ENCODE results near the gene YOD1.

YOD1 gene

DNA sequence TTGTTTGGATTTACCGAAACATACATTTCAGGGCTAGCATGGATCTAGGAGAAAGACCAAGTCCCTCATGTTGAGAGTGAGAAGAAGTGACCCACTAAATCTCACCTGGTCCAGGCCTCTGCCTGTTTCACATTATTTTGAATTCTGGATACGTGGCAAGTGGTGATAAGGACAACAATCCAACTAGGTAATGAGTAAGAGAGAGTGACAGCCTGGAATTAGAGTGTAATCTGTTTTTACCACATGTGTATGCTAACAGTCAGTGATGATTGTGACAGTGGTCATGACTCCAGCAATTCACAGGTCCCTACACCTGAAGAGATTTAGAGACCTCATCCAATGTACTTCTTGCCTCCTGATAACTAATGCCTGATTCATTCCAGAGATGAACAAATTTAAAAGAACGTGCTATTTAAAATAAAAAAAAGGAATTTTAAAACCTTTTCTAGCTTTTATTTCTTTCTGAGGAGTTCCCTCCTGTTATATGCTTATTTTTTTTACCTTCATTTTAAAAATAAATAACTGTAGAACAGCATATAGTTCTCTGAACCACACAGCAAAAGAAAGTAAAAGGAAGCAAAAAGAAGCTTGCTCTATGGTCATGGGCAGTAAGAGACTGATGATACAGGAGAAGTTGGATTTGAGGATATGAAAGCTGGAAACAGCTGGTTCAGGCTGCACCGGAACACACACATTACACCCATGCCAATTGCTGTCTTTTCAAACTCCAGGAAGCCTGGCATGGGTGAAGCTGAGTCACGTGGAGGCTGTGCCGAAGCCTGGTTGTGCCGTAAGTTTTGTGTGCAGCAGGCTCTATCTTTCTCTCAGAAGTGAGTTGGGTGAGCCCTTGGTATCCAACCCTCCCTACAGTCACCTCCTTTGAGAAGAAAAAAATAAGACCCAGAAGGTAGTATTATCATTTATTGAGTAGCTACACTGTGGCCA lies 33.1 kb downstream of the YOD1 start:
- H3K27me3 ChIP-seq (ENCODE audit: insufficient read depth, low read length): no peaks in the 10 kb centered on the region
- H2AFZ ChIP-seq (ENCODE audit: low read length): no peak overlapping the region
- H3K4me2 ChIP-seq (ENCODE audit: low read length): no peak overlapping the region
- H3K9ac ChIP-seq (ENCODE audit: low read length): no peak overlapping the region
- H3K27ac ChIP-seq (ENCODE audit: low read depth, low read length, poor library complexity, severe bottlenecking): no peak overlapping the region
- H3K9me3 ChIP-seq (ENCODE audit: low read length): no peaks in the 10 kb centered on the region
- no peak for TF ChIP-seq EZH2 (IDR thresholded peaks at IDR 0.05; ENCODE audit: borderline replicate concordance, low read length)
- TF ChIP-seq CTCF (IDR thresholded peaks at IDR 0.05; ENCODE audit: low read length): no peak
- no peaks in the 10 kb centered on the region for H3K9me2 ChIP-seq (ENCODE audit: low read depth, low read length)
- H3K79me2 ChIP-seq (ENCODE audit: insufficient read depth, low read length): no peaks in the 10 kb centered on the region
- H3K4me1 ChIP-seq (ENCODE audit: insufficient read depth, low read length, severe bottlenecking): no peaks in the 10 kb centered on the region
- H3K4me3 ChIP-seq (ENCODE audit: low read depth, low read length, poor library complexity, severe bottlenecking): no peak overlapping the region
- no peaks in the 10 kb centered on the region for H3F3A ChIP-seq (ENCODE audit: insufficient read depth, low read length)
- no peaks in the 10 kb centered on the region for H4K20me1 ChIP-seq (ENCODE audit: insufficient read depth, low read length)
- no peaks in the 10 kb centered on the region for H3K36me3 ChIP-seq (ENCODE audit: insufficient read depth, low read length)

DNA sequence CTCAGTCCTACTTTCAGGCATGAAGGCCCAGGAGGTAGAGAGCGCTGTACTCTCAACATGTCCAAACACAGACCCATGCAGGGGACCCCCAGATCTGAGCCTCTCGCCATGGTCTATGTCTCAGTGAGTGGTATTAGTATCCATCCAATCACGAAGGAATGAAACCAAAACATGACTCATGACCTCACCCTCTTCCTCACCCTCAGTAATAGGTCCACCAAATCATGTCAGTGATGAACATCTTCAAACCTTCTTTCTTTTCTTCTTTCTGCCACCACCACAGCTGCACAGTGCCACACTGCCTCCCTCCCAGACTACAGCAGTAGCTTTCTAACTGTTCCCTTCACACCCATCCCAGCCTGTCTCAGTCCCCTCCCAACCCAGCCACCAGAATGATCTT lies 35.2 kb downstream of the YOD1 start:
- no peaks in the 10 kb centered on the region for H3K4me1 ChIP-seq (ENCODE audit: insufficient read depth, low read length, severe bottlenecking)
- no peak overlapping the region for H3K9ac ChIP-seq (ENCODE audit: low read length)
- H3K4me2 ChIP-seq (ENCODE audit: low read length): no peak overlapping the region
- no peaks in the 10 kb centered on the region for H3F3A ChIP-seq (ENCODE audit: insufficient read depth, low read length)
- H4K20me1 ChIP-seq (ENCODE audit: insufficient read depth, low read length): no peaks in the 10 kb centered on the region
- H3K27me3 ChIP-seq (ENCODE audit: insufficient read depth, low read length): no peaks in the 10 kb centered on the region
- no peaks in the 10 kb centered on the region for H3K36me3 ChIP-seq (ENCODE audit: insufficient read depth, low read length)
- H3K27ac ChIP-seq (ENCODE audit: low read depth, low read length, poor library complexity, severe bottlenecking): no peak overlapping the region
- no peak overlapping the region for H2AFZ ChIP-seq (ENCODE audit: low read length)
- no peaks in the 10 kb centered on the region for H3K79me2 ChIP-seq (ENCODE audit: insufficient read depth, low read length)
- no peak overlapping the region for H3K4me3 ChIP-seq (ENCODE audit: low read depth, low read length, poor library complexity, severe bottlenecking)
- no peaks in the 10 kb centered on the region for H3K9me3 ChIP-seq (ENCODE audit: low read length)
- H3K9me2 ChIP-seq (ENCODE audit: low read depth, low read length): no peaks in the 10 kb centered on the region
- TF ChIP-seq CTCF (IDR thresholded peaks at IDR 0.05; ENCODE audit: low read length): no peak
- no peak for TF ChIP-seq EZH2 (IDR thresholded peaks at IDR 0.05; ENCODE audit: borderline replicate concordance, low read length)

GRCh38 chr1:207014728-207015127 lies 36.3 kb downstream of the YOD1 start:
- no peak overlapping the region for H3K4me3 ChIP-seq (ENCODE audit: low read depth, low read length, poor library complexity, severe bottlenecking)

More at GRCh38 chr1:207014728-207015127, 36.3 kb downstream of the YOD1 start:
- Histone ChIP-seq H3K36me3 (ENCODE audit: insufficient read depth, low read length) (no peaks in the 10 kb centered on the region), H3K9ac (ENCODE audit: low read length) (no peak overlapping the region), H3K9me2 (ENCODE audit: low read depth, low read length) (no peaks in the 10 kb centered on the region), H3K4me1 (ENCODE audit: insufficient read depth, low read length, severe bottlenecking) (no peaks in the 10 kb centered on the region), H3K9me3 (ENCODE audit: low read length) (no peaks in the 10 kb centered on the region), H3K27ac (ENCODE audit: low read depth, low read length, poor library complexity, severe bottlenecking) (no peak overlapping the region), H4K20me1 (ENCODE audit: insufficient read depth, low read length) (no peaks in the 10 kb centered on the region), H3K79me2 (ENCODE audit: insufficient read depth, low read length) (no peaks in the 10 kb centered on the region), H3K27me3 (ENCODE audit: insufficient read depth, low read length) (no peaks in the 10 kb centered on the region), H3F3A (ENCODE audit: insufficient read depth, low read length) (no peaks in the 10 kb centered on the region), H2AFZ (ENCODE audit: low read length) (no peak overlapping the region), H3K4me2 (ENCODE audit: low read length) (no peak overlapping the region)
- TF ChIP-seq CTCF (IDR thresholded peaks at IDR 0.05; ENCODE audit: low read length): no peak
- TF ChIP-seq EZH2 (IDR thresholded peaks at IDR 0.05; ENCODE audit: borderline replicate concordance, low read length): no peak
